GM19455 (cell line): ENCODE measurements around the gene SLC37A4.
A peak's percentile ranks its signal among the peaks of the same experiment; 100 is the strongest.
"Not testable (repeated sequence)": the region's sequence is repeated elsewhere in the genome, so short reads cannot be mapped to it uniquely, and the experiment has no call there.

Experiments used
- ATAC-seq: cut with Tn5 transposase; IDR thresholded peaks from one replicate; pipeline ENCODE4 v1.9.1; 2021; ENCODE audit not compliant: unreplicated experiment

SLC37A4 gene

GRCh38 chr11:119042927-119043326 is 12.2 kb upstream of the SLC37A4 start:
- no peak for ATAC-seq

GRCh38 chr11:119041821-119042514 is 11.3 kb upstream of the SLC37A4 start:
- ATAC-seq: no peak

DNA sequence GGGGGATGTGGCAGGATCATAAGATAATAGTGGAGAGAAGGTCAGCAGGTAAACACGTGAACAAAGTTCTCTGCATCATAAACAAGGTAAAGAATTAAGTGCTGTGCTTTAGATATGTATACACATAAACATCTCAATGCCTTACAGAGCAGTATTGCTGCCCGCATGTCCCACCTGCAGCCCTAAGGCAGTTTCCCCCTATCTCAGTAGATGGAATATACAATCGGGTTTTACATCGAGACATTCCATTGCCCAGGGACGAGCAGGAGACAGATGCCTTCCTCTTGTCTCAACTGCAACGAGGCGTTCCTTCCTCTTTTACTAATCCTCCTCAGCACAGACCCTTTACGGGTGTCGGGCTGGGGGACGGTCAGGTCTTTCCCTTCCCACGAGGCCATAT is 8.8 kb upstream of the SLC37A4 start:
- not testable (repeated sequence) for ATAC-seq

DNA sequence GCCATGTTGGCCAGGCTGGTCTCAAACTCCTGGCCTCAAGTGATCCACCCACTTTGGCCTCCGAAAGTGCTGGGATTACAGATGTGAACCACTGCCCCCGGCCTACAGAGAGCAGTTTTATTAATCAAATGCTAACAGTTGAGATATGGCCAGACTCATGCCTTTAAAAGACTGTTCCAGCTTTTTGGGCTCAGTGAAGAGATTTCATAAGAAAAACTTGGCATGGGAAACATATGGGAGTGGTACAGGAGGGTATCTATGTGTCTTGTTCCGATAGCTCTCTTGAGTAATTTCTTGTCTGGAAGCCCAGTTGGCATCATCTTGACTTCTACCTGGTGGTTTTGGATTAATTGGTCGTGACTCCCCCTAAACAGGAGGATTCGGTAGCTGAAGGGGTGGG is 8.2 kb upstream of the SLC37A4 start:
- ATAC-seq: no peak

GRCh38 chr11:119034813-119035212 is 4.1 kb upstream of the SLC37A4 start:
- ATAC-seq: no peak

GRCh38 chr11:119033421-119033820 is 2.7 kb upstream of the SLC37A4 start:
- ATAC-seq: not testable (repeated sequence)

DNA sequence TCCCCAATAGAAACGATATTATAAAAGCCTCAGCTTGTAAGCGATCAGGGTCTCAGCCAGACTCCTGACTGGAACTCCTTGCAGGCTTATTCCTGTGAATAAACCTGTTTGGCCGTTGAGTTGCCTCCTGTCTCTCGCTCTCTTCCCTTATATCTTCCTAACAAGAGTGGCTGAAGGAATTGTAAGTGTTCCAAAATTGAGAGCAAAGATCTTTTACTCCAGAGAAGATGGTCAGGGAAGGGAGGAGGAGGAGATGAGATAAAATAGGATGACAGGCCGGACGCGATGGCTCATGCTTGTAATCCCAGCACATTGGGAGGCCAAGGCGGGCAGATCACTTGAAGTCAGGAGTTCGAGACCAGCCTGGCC is 1.2 kb upstream of the SLC37A4 start:
- no peak for ATAC-seq

DNA sequence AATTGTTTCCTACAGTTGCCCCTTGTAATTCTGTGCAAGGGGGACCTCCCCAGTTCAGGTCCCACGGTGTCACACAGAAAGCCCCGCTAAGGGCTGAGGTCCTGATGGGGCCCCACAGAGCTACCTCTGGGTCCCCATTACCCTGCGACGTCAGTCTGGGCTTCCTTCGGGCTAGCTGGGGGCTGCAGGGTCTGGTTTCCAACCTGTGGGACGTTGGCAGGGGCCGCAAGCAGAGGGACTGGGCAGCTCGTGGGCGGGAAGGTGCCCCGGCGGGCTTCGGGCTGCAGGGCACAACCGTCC is 698 bp downstream of the SLC37A4 start:
- ATAC-seq: peak; percentile 21

DNA sequence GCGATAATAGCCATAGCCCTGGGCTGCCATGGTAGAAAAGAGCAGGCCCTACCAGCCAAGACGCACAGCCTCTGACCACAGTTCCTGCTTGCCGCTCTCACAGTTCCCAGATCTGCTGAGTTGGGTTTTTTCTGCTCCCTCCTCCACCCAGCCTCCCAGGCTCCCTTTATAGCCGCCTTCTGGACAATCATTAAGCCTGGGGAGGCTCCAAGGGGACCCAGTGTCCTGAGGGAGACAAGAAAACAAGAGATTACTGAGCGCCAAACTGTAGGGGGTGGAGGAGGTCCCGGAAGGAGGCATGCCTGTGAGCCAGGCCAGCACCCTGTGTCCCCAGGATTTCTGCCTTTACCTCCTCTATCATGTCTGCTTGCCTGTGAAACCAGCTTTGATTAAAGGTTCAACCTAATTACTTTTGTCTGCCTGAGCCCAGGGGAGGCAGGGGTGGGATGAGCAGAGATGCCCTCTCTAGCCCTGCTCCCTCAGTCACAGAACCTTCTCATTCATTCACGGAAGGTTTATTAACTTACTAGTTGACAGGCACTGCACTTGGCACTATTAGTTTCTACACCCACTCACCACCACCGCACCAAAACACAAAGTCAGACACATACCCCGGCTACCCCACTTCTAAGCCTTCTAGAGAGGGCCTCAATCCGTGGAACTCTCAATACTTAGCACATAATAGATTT is 1.2 kb downstream of the SLC37A4 start:
- peak; percentile 4 for ATAC-seq

DNA sequence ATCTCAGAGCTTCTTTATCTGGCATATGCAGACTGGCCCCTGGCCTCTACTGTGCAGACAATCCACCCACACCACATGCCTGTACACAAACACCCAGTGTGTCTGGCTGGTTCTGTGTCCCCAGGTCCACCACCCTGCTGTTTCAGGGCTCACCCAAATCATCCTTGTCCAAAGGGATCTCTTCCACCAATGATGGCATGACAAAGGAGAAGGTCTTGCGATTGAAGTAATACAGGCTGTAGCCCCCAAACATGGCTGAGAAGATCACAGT is 1.7 kb downstream of the SLC37A4 start:
- no peak for ATAC-seq

GRCh38 chr11:119028346-119029068 is 2.2 kb downstream of the SLC37A4 start:
- ATAC-seq: no peak

DNA sequence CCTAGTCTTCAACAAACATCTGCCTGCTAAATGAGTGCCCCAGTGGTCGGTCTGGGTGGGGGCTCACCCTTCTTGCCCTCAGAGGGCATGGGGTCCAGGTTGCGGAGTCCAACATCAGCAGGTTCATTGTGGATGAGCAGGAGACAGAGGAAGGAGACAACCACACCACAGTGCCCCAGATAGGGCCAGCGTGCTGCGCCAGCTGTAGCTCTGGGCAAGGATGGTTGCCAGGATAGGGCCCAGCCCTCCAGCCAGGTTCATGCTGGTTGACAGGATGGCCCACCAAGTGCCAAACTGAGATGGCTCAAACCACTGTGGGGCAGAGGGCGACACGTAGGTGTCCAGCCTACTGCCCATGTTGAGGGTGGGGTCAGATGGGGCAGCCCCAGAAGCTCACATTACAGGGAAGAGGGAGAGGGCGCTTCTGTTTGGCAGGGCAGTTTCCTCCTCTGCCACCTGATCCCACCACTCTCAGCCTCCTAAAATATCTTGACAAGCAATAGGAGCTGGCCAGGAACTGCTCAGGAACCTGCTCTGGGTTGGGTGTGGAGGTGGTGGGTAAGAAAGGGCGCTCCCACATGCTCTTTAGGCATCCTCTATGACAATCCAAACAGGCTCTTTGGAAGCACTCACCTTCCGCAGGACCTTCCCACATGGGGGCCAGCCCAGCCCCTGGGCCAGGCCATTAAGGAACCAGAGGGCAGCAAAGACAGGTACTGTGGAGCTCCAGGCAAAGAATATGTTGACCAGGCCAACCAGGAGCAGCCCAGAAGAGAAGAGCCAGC is 2.9 kb downstream of the SLC37A4 start:
- no peak for ATAC-seq

DNA sequence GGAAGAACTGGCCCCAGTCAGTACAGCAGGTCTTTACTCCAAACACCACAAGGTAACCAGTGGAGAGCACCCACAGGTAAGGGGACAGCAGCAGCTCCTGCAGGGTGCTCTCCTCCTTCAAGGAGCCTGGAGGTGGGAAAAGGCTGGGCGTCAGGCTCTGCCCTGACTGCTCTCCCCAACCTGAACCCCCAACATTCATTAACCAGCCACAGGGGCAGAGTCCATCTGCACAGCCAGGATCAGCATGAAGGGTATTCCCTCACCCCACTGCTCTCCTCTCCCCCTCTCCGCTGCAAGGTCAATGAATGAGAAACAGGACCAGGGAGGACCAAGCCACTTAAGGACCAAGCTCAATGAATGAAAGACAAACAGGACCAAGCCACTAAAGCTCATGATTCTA is 3.7 kb downstream of the SLC37A4 start:
- no peak for ATAC-seq

GRCh38 chr11:119025978-119026766 is 4.5 kb downstream of the SLC37A4 start:
- ATAC-seq: no peak

DNA sequence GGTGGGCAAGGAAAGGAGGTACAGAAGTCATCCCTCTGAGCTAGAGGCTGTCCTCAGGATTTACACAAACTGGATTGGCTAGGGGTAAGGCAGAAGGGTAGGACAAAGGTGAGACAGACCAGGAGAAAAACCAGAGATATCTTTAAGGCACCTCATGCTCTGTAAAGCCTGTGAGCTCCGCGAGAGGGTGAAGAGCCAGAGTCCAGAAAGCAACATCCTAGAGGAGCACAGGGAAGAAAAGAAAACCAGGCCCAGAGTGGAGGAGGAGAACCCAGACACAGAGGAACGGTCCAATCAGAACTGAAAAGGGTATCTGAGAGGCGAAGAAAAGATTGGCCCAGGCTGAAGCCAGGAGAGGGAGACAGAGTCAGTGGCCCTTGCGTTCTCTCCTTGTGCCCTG is 5.1 kb downstream of the SLC37A4 start:
- ATAC-seq: no peak

- ATAC-seq: no peak
Measured at GRCh38 chr11:119025099-119025473, 5.6 kb downstream of the SLC37A4 start.

- no peak for ATAC-seq
Measured at GRCh38 chr11:119024430-119025098, 6.1 kb downstream of the SLC37A4 start.

- no peak for ATAC-seq
Measured at GRCh38 chr11:119023741-119024140, 6.9 kb downstream of the SLC37A4 start.

- no peak for ATAC-seq
Measured at GRCh38 chr11:119021631-119022030, 9.0 kb downstream of the SLC37A4 start.

GRCh38 chr11:119019996-119020395 is 10.7 kb downstream of the SLC37A4 start:
- no peak for ATAC-seq
